Ascending aorta (tissue), 2 donors: ENCODE results near the gene CNNM3. TPM values are rescaled to one million over a fixed set of nuclear protein-coding genes. Genes with fewer than 3 reads are reported as not detected.
A peak's percentile ranks its signal among the peaks of the same experiment; 100 is the strongest.
"Not testable (repeated sequence)": the region's sequence is repeated elsewhere in the genome, so short reads cannot be mapped to it uniquely, and the experiment has no call there.

Experiments used
- DNase-seq, 2 donors: peaks; one replicate each; pipeline ENCODE4 v3.0.0-alpha.2; 2019; ENCODE audit warnings: low spot score in 2 of 2
- H3K27ac ChIP-seq, 2 donors: fragments of 200-600 bp; sonication (generic); one replicate each; pipeline ENCODE4 v1.5.1; 2016 to 2017; ENCODE audit warnings: mild to moderate bottlenecking in 1 of 2
- H3K27me3 ChIP-seq: fragments of 200-600 bp; sonication (generic); one replicate; pipeline ENCODE4 v1.5.1; 2017
- H3K36me3 ChIP-seq, 2 donors: fragments of 200-600 bp; sonication (generic); one replicate each; pipeline ENCODE4 v1.5.1; 2016
- H3K4me1 ChIP-seq, 2 donors: fragments of 200-600 bp; sonication (generic); one replicate each; pipeline ENCODE4 v1.5.1; 2016 to 2017; ENCODE audit warnings: mild to moderate bottlenecking in 1 of 2
- H3K4me3 ChIP-seq, 2 donors: fragments of 200-600 bp; sonication (generic); one replicate each; pipeline ENCODE4 v1.5.1; 2016 to 2017; ENCODE audit warnings: mild to moderate bottlenecking in 1 of 2
- H3K9me3 ChIP-seq, 2 donors: fragments of 200-600 bp; sonication (generic); one replicate each; pipeline ENCODE4 v1.5.1; 2016
- CTCF ChIP-seq, 3 experiments: fragments of 200-600 bp in 2 of 3; fragments of 450-650 bp in 1 of 3; sonication (generic) in 2 of 3; IDR thresholded peaks; one replicate each; pipeline ENCODE4 v1.5.1; 2016 to 2019; ENCODE audit warnings: antibody characterized with exemption in 3 of 3, mild to moderate bottlenecking in 1 of 3, moderate library complexity in 1 of 3
- intact Hi-C: fragments of 100-400 bp; cut with DNase I; formaldehyde crosslinking; loops from one replicate; pipeline ENCODE4 v1.15.1; 2023
- total RNA-seq: library from RNA; depleted of rRNA; stranded (reverse); fragments of >200 nt; gene quantifications from one replicate; pipeline ENCODE4 v1.1.0, GENCODE V29; 2016

The CNNM3 gene
- total RNA-seq, 1 donor from 2014 or later, result 24.5 TPM

- Histone ChIP-seq H3K27ac (peak overlapping the region in 1 of 2 donors; percentile 72), H3K4me3 (no peak overlapping the region), H3K9me3 (no peaks in the 10 kb centered on the region), H3K27me3 (no peaks in the 10 kb centered on the region), H3K4me1 (peaks cover 4 to 21% of the 10 kb centered on the region in 2 donors), H3K36me3 (no peaks in the 10 kb centered on the region)
- intact Hi-C loops, result no loop called here
- TF ChIP-seq CTCF (IDR thresholded peaks at IDR 0.05), result no peak
- no peak for DNase-seq
Measured at GRCh38 chr2:96787411-96787810, 28.7 kb upstream of the CNNM3 start.

GRCh38 chr2:96788442-96789244 lies 27.4 kb upstream of the CNNM3 start:
- Histone ChIP-seq H3K4me3 (peak overlapping the region in 1 of 2 donors; percentile 9), H3K9me3 (no peaks in the 10 kb centered on the region), H3K4me1 (peaks cover 4 to 21% of the 10 kb centered on the region in 2 donors), H3K27ac (peak overlapping the region; percentile 62 to 72), H3K27me3 (no peaks in the 10 kb centered on the region), H3K36me3 (no peaks in the 10 kb centered on the region)
- intact Hi-C loops, result no loop called here
- peak; percentile 39 to 79 for DNase-seq
- TF ChIP-seq CTCF (IDR thresholded peaks at IDR 0.05), result no peak

GRCh38 chr2:96789245-96789617 lies 26.8 kb upstream of the CNNM3 start:
- H3K27me3 ChIP-seq, result no peaks in the 10 kb centered on the region
- no peak for DNase-seq
- no peaks in the 10 kb centered on the region for H3K9me3 ChIP-seq
- no peaks in the 10 kb centered on the region for H3K36me3 ChIP-seq
- no peak for TF ChIP-seq CTCF (IDR thresholded peaks at IDR 0.05)
- intact Hi-C loops, result no loop called here
- H3K4me1 ChIP-seq, result peaks cover 4 to 21% of the 10 kb centered on the region in 2 donors
- H3K4me3 ChIP-seq, result no peak overlapping the region
- peak overlapping the region in 1 of 2 donors; percentile 62 for H3K27ac ChIP-seq

GRCh38 chr2:96792772-96793749 lies 23.0 kb upstream of the CNNM3 start:
- H3K4me3 ChIP-seq, result no peak overlapping the region
- H3K36me3 ChIP-seq, result peaks cover 1 to 11% of the 10 kb centered on the region in 2 donors
- H3K9me3 ChIP-seq, result no peaks in the 10 kb centered on the region
- H3K4me1 ChIP-seq, result peaks cover 0 to 11% of the 10 kb centered on the region in 2 donors
- no peak overlapping the region for H3K27ac ChIP-seq
- no peak for DNase-seq
- TF ChIP-seq CTCF (IDR thresholded peaks at IDR 0.05), result no peak
- no peaks in the 10 kb centered on the region for H3K27me3 ChIP-seq
- intact Hi-C loops, result no loop called here

- no peak for TF ChIP-seq CTCF (IDR thresholded peaks at IDR 0.05)
Measured at GRCh38 chr2:96795076-96795475, 21.0 kb upstream of the CNNM3 start.

GRCh38 chr2:96796497-96796896 lies 19.6 kb upstream of the CNNM3 start:
- peaks cover 16 to 27% of the 10 kb centered on the region in 2 donors for H3K36me3 ChIP-seq
- H3K9me3 ChIP-seq, DNase-seq, H3K27ac ChIP-seq, H3K4me3 ChIP-seq, H3K27me3 ChIP-seq, intact Hi-C loops, H3K4me1 ChIP-seq: not testable (repeated sequence)

More at GRCh38 chr2:96795076-96795475, 21.0 kb upstream of the CNNM3 start:
- Histone ChIP-seq H3K9me3 (no peaks in the 10 kb centered on the region), H3K4me3 (no peak overlapping the region), H3K36me3 (peaks cover 12 to 27% of the 10 kb centered on the region in 2 donors), H3K27me3 (no peaks in the 10 kb centered on the region), H3K27ac (no peak overlapping the region), H3K4me1 (no peaks in the 10 kb centered on the region)
- no peak for DNase-seq
- intact Hi-C loops, result no loop called here
